A549 (cell line): Measurements from ENCODE around the gene HRH3.

Experiments used
- CTCF ChIP-seq: fragments of >200 bp; sonication (Bioruptor Twin); formaldehyde crosslinking; IDR thresholded peaks from 3 replicates; pipeline ENCODE4 v1.5.1; 2016
- ELK1 ChIP-seq: fragments of 150-350 bp; IDR thresholded peaks from 2 replicates; pipeline ENCODE4 v1.6.1; 2014; ENCODE audit warnings: low read depth, mild to moderate bottlenecking, low read length
- MAZ ChIP-seq: fragments of 150-350 bp; IDR thresholded peaks from 2 replicates; pipeline ENCODE4 v1.6.1; 2014; ENCODE audit warnings: antibody characterized with exemption, low read depth, low read length, borderline replicate concordance
- POLR2AphosphoS2 ChIP-seq: conservative IDR thresholded peaks from 2 replicates; pipeline ENCODE4 v1.6.1; 2012; ENCODE audit warnings: low read length, improper control_type of control experiment, inconsistent platforms
- RARB ChIP-seq: fragments of 250-450 bp; sonication (Bioruptor Pico); IDR thresholded peaks from 2 replicates; pipeline ENCODE4 v1.8.0; 2021; ENCODE audit warnings: mild to moderate bottlenecking, moderate library complexity
- RCOR1 ChIP-seq: fragments of 150-350 bp; IDR thresholded peaks from 2 replicates; pipeline ENCODE4 v1.6.1; 2014; ENCODE audit warnings: antibody characterized with exemption, low read length, low read depth
- SMC3 ChIP-seq: fragments of >200 bp; sonication (Bioruptor Twin); formaldehyde crosslinking; IDR thresholded peaks from 3 replicates; pipeline ENCODE4 v1.6.1; 2018; ENCODE audit warnings: inconsistent platforms

- no peak for TF ChIP-seq CTCF
- TF ChIP-seq SMC3 = no peak
- no peak for TF ChIP-seq MAZ
- TF ChIP-seq RCOR1 = no peak
- no peak for TF ChIP-seq RARB
- TF ChIP-seq POLR2AphosphoS2 = no peak
- no peak for TF ChIP-seq ELK1
Measured at GRCh38 chr20:62220666-62221568, 839 bp upstream of the HRH3 start.
